KMS-11 (cell line): ENCODE measurements around the gene C4orf46.

Source experiments
- H2AFZ ChIP-seq: fragments of 200-600 bp; sonication (generic); 2 replicates; pipeline ENCODE4 v1.6.1; 2016; ENCODE audit warnings: antibody characterized with exemption, mixed run types, low read depth
- H3K27ac ChIP-seq: fragments of 200-600 bp; sonication (generic); 2 replicates; pipeline ENCODE4 v1.6.1; 2016; ENCODE audit warnings: mild to moderate bottlenecking, mixed run types
- H3K27me3 ChIP-seq: fragments of 200-600 bp; sonication (generic); 2 replicates; pipeline ENCODE4 v1.6.1; 2017; ENCODE audit warnings: mild to moderate bottlenecking, low read depth, mixed run types, moderate library complexity; ENCODE audit not compliant: insufficient read depth
- H3K36me3 ChIP-seq: fragments of 200-600 bp; sonication (generic); 2 replicates; pipeline ENCODE4 v1.6.1; 2017; ENCODE audit warnings: mild to moderate bottlenecking, mixed run types; ENCODE audit not compliant: insufficient read depth
- H3K4me1 ChIP-seq: fragments of 200-600 bp; sonication (generic); 2 replicates; pipeline ENCODE4 v1.6.1; 2016; ENCODE audit warnings: mild to moderate bottlenecking, low read depth, mixed run types; ENCODE audit not compliant: poor library complexity, severe bottlenecking
- H3K4me2 ChIP-seq: fragments of 200-600 bp; sonication (generic); 2 replicates; pipeline ENCODE4 v1.7.0; 2016; ENCODE audit warnings: mild to moderate bottlenecking, mixed run types
- H3K4me3 ChIP-seq: fragments of 200-600 bp; sonication (generic); IDR thresholded peaks from 2 replicates; pipeline ENCODE4 v1.6.1; 2017; ENCODE audit warnings: low read depth, low read length, mixed read lengths; ENCODE audit not compliant: insufficient read depth
- H3K79me2 ChIP-seq: fragments of 200-600 bp; sonication (generic); 2 replicates; pipeline ENCODE4 v1.6.1; 2016; ENCODE audit warnings: low read depth, mixed run types; ENCODE audit not compliant: insufficient read depth
- H3K9ac ChIP-seq: fragments of 200-600 bp; sonication (generic); 2 replicates; pipeline ENCODE4 v1.6.1; 2016; ENCODE audit warnings: mild to moderate bottlenecking, mixed run types
- H4K20me1 ChIP-seq: fragments of 200-600 bp; sonication (generic); 2 replicates; pipeline ENCODE4 v1.6.1; 2016; ENCODE audit warnings: mild to moderate bottlenecking, mixed run types; ENCODE audit not compliant: insufficient read depth
- CTCF ChIP-seq: fragments of 200-600 bp; sonication (generic); conservative IDR thresholded peaks from 2 replicates; pipeline ENCODE4 v1.6.1; 2017; ENCODE audit warnings: low read depth, mild to moderate bottlenecking, antibody characterized with exemption, low read length, moderate library complexity, mixed read lengths

The C4orf46 gene

GRCh38 chr4:158652920-158653319 lies 18.8 kb downstream of the C4orf46 start:
- Histone ChIP-seq H3K4me3 (no peak overlapping the region), H3K9ac (no peak overlapping the region), H4K20me1 (no peaks in the 10 kb centered on the region), H3K27me3 (no peaks in the 10 kb centered on the region), H3K36me3 (no peaks in the 10 kb centered on the region), H3K4me1 (no peaks in the 10 kb centered on the region), H3K27ac (no peak overlapping the region), H2AFZ (peak overlapping the region; percentile 5; the same call in 1 of the 2 replicates), H3K79me2 (no peaks in the 10 kb centered on the region), H3K4me2 (no peak overlapping the region)
- TF ChIP-seq CTCF: no peak

- Histone ChIP-seq H2AFZ (no peak overlapping the region), H3K4me1 (no peaks in the 10 kb centered on the region), H3K27ac (no peak overlapping the region), H3K4me3 (no peak overlapping the region), H4K20me1 (no peaks in the 10 kb centered on the region), H3K4me2 (no peak overlapping the region), H3K9ac (no peak overlapping the region), H3K36me3 (no peaks in the 10 kb centered on the region), H3K27me3 (no peaks in the 10 kb centered on the region), H3K79me2 (no peaks in the 10 kb centered on the region)
- TF ChIP-seq CTCF: no peak
Measured at GRCh38 chr4:158649111-158649680, 22.5 kb downstream of the C4orf46 start.

- TF ChIP-seq CTCF: no peak
- no peaks in the 10 kb centered on the region for H3K27me3 ChIP-seq
- H3K79me2 ChIP-seq: no peaks in the 10 kb centered on the region
- H3K4me3 ChIP-seq: no peak overlapping the region
- H3K4me2 ChIP-seq: no peak overlapping the region
- no peak overlapping the region for H2AFZ ChIP-seq
- H3K36me3 ChIP-seq: no peaks in the 10 kb centered on the region
- no peaks in the 10 kb centered on the region for H3K4me1 ChIP-seq
- H4K20me1 ChIP-seq: no peaks in the 10 kb centered on the region
- H3K9ac ChIP-seq: no peak overlapping the region
- H3K27ac ChIP-seq: no peak overlapping the region
Measured at GRCh38 chr4:158644760-158645159, 26.9 kb downstream of the C4orf46 start.

- Histone ChIP-seq H3K9ac (no peak overlapping the region), H3K4me3 (no peak overlapping the region), H3K36me3 (no peaks in the 10 kb centered on the region), H3K4me2 (no peak overlapping the region), H2AFZ (no peak overlapping the region), H3K4me1 (no peaks in the 10 kb centered on the region), H3K27ac (no peak overlapping the region), H3K27me3 (no peaks in the 10 kb centered on the region), H4K20me1 (no peaks in the 10 kb centered on the region), H3K79me2 (no peaks in the 10 kb centered on the region)
- TF ChIP-seq CTCF: no peak
Measured at GRCh38 chr4:158644356-158644755, 27.3 kb downstream of the C4orf46 start.
